LoVo (cell line): Measurements from ENCODE around the gene IL22RA1.

Experiments used
- DNase-seq: peaks from one replicate; pipeline ENCODE4 v3.0.0-alpha.2; 2016; ENCODE audit warnings: low spot score

IL22RA1 gene

DNA sequence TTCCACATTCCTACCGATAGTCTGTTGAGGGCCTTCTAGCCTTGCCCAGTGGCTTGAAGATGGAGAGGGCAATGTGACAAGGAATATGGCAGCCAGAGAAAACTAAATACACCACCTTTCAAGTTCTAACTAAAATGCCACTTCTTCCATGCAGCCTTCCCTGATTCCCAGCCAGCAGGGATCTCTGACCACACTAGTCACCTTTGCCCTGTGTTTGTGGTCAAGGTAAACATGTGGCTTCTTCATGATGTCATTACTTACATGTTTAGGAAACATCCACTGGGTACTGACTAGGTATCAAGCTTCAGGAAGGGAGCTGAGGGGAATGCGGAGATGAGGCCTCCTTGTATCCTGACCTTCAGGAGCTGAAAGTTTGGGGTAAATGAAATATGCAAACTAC, 22.6 kb upstream of the IL22RA1 start:
- DNase-seq: no peak

DNA sequence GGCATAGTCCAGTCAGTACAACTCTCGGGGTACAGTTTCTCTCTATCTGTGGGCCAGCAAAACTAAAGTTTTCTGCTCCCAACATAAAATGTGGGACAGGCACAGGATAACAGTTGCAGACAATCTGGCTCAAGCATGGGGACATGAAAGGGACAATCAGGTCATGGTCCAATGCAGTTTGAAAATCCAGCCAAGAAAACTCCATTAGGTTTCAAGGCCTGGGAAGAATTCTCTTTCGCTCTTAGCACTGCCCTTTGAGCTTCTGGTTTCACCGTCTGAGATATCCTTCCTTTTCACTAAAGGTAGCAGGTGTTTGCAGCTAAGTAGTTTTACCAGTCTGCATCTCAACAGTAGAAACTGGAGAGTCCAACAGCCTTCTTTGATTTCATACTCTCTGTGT, 21.1 kb upstream of the IL22RA1 start:
- DNase-seq: no peak

DNA sequence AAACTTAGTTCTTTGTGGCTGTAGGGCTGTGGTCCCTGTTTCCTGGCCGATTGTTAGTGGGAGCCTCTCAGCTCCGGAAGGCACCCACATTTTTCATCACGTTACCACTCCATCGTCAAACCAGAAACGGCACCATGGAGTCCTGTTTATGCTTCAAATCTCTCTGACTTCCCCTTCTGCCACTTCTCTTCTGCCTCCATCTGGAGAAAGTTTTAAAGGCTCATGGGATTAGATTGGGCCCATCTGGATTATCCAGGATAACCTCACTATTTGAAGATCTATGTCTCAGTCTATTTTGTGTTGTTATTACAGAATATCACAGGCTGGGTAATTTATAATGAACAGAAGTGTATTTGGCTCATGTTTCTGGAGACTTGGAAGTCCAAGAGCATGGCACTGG, 19.3 kb upstream of the IL22RA1 start:
- no peak for DNase-seq

DNA sequence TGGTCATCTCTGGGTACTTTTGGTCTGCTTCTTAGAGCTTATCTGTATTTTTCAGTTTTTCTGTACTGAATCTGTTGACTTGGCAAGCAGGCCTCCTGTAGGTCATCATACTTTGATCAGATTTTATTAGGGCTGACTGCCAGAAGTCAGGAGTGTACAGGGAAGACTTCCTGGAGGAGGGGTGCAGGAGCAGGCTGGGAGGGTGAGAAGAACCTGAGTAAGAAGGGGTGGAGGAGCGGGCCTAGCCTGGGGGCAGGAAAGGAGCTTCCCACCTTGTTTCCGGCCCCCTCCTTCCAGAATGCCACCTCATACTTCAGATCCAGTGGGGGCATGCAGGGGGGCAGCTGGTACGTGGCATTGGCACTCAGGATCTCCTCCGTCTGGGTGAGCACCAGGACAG, 18.3 kb upstream of the IL22RA1 start:
- no peak for DNase-seq

DNA sequence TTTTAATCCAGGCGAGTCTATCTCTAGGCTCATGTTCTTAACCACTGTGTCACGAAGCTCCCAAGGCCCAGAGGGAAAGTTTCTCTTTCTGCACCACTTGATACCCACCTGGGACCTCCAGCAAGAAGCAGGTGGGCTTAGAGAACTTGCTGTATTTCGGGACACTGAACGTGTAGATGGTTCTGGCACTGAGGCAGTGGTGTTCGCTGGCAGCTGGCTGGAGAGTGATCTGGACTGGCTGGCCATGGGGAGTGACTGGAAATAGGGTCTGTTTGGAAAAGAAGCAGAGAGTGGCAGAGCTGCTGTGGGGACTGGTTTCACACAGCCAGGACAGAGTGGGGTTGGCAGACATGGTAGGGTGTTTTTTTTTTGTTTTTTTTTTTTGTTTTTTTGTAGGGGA, 16.4 kb upstream of the IL22RA1 start:
- no peak for DNase-seq

DNA sequence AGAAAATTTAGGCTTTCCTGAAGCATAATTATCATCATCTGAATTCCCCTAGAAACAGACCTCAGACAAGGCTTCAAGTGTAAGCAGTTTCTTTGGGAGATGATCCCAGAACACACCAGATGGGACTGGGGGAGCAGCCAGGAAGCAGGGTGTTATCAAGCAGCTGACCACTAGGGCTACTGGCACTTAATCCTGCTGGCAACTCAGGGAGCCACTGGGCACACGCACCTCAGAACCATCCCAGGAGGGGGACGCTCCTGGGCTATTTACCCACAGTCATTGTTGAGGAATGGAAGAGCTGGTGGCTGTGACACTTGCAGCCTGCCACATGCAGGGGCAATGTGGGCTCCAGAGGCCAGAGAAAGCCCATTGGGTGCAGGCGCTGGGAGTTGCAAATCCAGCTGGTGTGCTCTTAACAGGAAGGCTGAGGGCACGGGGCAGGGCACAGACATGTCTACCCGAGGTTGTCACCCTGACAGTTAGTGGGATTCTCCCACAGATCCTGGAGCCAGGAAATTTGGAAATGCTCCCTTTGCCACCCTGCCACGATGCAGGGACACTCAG, 15.1 kb upstream of the IL22RA1 start:
- no peak for DNase-seq

DNA sequence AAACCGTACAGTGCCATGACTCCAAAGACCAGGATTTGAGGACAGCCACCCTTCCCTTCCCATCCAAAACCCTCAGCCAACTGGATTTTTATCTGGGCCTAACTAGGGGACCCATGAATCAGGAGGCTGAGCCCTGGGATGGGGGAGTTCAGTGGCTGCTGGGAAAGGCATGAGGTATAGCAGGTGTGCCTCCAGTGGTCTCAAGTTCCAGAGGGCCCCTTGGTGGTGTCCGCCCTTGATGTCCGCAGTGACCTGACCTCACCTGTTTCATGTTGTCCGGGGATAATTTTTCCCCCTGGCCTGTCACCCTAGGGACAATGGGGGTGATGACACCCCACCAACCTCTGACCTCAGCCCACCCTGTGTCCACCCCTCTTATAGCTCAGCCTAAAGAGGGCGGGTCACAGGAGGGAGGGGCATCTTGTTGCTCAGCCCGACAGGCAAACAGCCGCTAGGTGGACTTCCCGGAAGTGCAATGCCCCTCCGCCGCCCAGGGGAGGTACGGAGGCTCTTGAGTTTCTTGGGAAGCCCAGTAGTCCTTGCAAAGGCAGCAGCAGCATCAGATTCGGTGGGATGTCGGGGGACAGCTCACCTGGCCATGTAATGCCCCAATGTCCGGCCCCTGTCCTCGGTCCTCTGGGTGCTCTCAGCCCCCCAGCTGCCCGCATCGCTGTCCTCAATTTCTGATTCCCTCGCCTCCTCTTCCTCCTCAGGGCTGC, 13.8 kb upstream of the IL22RA1 start:
- DNase-seq: no peak

DNA sequence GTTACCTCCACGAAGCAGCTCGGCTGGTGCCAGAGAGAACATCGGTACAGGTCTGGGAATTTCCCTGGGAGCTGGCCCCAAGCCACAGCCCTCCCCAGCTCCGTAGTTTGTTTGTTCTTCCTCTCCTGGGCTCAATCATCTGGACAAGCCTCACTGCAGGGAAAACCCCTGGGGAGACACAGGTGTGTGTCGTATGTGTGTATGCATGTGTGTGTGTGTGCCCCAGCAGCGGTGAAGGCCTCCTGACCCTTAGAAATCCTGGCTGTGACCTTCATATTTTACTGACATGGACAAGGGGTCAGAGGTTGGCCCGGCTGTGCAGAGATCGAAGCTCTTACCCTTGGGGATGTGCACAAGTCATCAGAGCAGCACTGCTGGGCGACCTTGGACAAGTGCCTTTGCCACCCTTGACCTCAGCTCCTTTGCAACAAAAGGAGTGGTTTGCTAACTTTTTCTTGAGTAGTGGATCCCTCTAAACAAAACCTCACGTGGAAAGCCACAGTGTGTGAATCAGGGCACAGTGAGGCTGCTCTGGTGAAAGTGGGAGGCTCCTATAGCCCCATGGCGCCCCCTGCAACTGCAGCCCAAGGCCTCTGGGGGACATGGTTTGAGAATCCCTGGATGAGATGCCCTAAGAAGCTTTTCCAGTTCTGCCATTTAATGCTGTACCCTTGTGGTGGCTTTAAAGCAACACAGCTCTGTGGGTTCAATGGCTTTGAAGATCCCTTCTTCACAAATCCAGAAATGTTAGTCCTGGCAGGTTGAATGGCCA, 12.3 kb upstream of the IL22RA1 start:
- no peak for DNase-seq

DNA sequence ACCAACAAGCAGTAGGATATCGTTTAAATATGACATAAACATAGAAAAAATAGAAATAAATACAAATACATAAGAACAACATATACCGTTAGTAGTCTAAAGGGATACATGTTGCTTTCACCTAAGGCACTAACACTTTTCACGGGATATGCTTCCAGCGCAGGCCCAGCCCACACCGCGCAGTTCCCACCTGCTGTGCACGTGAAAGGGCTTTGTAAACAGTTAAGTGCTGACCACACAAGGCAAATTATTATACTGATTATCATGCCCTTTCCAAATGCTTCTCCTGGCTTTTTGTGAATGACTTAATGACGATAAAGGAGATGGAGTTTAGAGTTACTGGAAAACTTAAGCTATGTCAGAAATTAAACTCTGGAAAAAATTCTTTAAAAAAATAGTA, 11.3 kb upstream of the IL22RA1 start:
- DNase-seq: no peak

DNA sequence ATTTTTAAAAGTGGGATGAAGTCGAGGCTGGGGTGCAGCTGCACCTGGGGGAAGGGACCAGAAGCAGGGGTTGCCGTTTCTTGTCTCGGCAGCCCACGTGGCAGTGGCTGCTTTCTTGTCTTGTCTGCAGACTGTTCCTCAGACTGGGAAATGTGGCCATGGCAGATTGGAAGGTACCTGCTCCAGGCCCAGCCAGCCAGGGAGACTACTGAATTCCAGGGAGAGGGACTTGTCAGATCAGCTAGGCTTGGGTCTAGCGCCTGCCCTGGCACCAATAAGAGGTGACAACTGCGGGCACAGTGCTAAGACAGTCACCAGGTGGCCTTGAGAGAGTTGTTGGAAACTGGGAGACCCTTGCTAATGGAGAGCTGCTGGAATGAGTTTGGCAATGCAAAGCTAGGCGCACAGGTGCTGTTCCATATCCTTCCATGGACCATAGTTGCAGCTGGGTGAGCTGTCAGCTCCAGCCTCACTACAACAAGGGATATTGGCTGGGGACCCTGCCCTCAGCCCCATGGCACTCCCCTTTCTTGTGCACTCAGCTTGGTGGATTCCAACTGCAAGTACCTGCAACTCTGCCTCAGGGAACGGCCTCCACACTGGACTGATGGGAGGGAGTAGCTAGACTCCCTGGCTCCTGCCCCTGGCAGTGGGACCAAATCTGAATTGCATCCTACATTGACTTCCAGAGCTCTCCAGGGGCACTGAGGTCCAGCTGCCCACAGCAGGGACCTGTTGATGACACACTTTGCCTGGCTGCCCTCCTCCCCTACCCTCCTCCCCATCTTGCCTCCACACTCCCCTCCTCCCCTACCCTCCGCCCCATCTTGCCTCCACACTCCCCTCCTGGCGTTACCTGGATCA, 9.9 kb upstream of the IL22RA1 start:
- DNase-seq: no peak

DNA sequence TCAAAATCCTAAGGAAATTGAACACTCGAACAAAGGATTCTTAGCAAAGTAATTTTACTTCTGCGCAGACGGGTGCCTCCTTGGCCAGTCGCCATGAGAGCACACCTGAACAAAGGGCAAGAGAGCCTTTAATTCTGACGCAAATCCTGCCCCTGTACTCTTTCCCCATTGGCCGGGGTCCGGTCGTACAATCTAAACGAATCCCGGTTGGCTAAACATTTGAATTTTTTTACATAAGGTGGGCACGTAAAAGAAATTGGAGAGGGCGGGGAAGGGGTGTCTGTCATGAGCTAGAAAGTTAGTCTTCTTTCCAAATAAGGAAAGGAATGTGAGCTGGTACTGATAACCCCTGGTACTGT, 8.2 kb upstream of the IL22RA1 start:
- DNase-seq: peak; percentile 66

DNA sequence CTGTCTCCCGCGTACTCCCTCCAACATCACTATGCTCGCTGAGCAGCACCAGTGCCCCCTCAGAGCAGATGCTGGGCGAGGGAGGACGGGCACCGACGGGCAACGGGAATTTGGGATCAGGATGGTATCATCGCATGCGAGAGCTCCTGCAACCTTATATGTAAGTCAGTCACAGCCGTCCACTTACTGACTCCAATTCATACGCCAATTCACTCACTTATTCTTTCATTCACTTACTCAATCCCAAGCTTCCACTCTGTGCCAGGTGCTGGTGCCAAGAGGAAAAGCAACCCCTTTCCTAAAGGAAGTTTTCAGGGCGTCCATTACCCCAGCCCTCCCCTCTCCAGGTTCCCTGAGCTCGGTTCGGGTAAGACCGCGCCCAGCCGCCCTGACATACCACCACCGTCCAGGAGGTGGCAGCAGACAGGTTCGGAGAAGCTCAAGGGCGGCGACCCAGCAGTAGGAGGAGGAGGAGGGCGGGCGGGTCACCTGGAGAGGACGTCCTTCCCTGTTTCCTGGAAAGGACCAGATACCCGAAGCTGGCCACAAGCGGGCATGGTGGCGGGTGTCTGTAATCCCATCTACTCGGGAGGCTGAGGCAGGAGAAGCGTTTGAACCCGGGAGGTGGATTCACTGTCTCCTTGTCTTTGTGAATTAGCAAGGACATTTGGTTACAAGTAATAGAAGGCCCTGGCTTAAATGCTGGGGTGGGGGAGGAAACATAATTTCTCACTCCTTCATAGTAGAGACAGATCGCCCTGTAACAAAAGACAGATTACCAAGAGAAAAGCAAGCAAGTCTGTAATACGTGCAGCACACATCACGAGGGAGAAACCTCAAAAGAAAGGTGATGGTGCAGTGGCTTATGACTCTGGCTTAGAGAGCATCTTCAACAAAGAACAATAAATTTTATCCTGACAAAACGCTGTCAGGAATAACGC, 7.6 kb upstream of the IL22RA1 start:
- peak; percentile 87 for DNase-seq

DNA sequence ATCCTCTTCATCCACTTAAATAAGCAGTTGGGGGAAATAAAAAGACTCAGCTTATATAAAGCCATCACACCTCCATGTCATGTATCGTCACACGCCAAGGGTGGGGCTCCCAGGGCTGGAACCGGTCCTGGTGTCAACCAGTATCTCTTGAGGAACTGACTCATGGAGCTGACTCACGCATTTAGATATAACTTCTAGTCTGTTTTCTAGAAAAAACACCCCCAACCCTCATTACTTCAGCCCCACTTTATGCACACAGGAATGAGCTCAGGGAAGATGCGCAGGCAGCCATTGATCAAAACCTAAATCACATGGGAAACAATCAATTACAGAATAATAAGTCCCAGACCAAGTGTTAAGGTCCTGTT, 6.9 kb upstream of the IL22RA1 start:
- DNase-seq: peak; percentile 82

DNA sequence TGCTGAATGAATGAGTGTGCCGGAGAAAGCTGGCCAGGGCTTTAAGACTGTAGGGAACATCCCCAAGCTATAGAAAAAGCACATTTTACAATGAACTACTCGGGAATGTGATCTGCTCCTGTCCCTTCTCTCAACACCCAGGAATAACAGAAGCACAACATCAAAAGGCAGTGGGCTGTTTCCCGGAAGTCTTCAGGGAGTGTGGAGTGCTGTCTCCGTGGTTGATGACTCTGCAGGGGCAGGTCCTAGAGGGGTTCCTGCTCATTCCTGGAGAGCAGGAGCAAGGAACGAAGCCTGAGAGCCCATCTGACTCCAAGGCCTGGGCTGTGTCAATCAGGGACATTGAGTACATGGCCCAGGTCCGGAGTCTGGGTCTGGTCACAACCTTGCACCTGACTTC, 4.9 kb upstream of the IL22RA1 start:
- DNase-seq: no peak

DNA sequence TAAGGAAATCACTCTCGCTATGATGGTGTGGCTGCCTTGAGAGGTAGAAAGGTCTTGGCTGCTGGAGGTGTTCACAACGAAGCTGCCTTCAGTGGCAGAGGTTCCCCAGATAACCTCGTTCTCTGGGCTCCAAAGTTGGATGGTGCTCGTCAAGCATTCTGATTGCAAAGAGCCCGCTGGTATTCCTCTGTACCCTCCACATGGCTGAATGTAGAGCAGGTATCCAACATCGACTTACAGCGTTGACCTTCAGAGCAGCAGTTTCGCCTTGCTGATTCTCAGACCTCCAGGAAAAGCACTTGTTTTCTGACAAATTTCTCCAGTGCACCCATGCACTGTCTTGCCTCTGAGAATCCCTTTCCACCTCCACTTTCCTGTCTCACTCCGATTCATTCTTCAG, 4.3 kb upstream of the IL22RA1 start:
- no peak for DNase-seq

DNA sequence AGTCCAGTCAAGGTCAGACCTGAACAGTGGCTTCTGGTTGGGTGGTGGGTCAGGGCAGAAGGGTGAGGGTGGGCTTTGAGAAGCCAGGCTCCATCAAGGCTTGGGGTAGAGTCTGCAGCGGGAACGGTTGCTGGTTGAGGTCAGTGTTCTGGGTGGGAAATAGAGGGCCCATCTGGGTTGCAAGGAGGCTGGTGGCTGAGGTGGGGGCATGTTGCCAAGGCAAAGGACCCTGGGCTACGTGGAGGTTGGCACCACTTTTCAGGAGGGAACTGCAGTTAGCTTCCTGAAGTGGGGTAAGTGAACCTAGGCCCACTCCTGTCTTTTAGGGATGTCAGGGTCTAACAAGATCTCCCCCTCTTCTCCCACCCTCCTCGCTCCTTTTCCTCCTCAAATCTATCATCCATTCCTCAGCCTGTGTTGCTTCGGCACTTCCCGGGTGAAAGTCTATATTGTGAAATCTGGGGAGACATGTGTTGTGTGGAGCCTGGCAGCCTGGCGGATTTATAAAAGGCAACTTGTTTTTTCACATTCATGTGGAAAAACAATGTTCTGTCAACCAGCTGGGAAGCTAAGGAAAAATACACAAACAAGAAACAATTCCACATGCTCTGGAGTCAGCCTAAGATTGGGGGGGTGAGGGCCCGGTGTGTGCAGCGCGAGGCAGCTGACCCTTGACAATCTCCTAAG, 1.5 kb downstream of the IL22RA1 start:
- no peak for DNase-seq

DNA sequence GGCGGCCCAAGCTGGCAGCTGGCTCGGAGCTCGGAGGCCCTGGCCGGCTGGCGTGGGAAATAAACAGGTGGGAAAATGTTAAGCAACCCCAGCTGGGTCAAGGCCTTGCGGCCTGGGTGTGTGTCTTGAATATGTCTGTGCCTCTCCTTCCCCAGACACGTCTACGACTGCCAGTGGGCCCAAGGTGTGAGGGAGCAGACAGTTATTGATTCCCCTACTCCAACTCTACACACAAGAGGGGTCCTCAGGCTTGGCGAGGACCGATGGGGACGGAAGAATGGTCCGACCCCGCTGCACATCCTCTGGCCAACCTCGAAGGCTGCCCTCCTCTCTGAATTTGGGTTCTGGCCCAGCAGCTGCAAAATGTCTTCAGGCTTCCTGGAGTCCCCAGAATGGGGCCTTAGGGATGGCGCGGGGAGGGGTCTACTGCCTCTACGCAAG, 2.2 kb downstream of the IL22RA1 start:
- no peak for DNase-seq

DNA sequence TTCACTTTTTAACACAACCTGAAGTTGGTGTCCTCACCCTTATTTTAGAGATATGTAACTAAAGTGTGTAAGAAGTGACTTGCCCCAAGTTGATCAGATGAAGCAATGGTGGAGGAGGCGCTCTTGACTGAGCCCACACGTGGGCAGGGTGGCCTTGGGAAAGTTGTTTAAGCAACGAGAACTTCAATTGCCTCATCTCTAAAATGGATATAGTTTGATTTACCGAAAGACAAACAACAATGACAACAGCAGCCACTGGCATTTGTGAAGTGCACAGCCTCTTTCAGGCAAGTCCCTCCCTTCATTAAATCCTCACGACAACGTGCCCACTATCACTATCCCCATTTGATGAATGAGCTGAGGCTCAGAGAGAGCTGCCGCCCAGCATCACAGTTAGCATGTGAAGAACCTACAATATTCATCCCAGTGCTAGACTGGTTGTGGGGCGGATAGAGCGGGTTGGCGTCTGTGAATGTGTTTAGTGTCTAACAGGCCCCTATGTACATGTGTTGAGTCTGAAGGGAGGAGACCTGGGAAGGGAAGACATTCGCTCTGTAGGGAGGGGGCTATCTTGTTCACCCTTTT, 3.0 kb downstream of the IL22RA1 start:
- no peak for DNase-seq

DNA sequence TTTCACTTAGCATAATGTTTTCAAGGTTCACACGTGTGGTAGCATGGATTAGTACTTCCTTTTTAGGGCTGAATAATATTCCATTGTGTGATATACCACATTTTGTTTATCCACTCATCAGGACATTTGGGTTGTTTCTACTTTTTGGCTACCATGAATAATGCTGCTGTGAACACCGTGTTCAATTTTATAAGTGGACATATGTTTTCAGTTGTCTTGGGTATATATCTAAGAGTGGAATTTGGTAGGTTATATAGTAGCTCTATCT, 3.8 kb downstream of the IL22RA1 start:
- DNase-seq: no peak

DNA sequence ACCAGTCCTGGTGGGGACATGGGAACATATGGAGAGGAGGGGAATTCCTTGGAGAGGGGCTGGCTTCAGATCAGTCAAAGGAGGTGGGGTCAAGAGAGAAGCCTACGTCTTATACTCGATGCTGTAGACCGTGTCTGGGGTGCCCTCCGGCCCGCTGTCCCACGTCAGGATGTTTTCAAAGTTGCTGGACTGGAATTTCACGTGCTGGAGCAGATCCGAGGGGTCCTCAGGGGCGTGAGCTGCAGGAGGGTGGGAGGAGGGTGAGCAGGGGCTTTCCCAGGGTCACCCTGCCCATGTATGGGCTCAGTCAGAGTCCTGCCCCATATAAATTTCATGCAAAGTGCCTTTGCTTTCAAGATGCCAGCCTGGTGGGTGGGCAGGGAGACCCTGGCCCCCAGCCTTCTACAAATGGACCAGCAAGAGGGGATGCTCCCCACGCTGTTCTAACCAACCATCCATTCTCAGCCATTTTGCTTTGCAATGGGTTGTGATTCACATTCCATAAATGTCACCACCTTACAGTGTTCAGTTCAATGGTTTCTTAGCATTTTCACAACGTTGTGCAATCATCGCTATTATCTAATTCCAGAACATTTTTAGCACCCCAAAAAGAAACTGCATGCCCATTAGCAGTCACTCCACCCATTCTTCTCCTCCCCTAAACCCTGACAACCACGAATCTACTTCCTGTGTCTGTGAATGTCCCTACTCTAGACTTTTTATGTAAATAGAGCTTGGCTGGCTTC, 4.3 kb downstream of the IL22RA1 start:
- DNase-seq: no peak
